ENCODE measurements around the gene NR1H3. TPM values are rescaled to one million over a fixed set of nuclear protein-coding genes. Genes with fewer than 3 reads are reported as not detected.

Gene NR1H3
- total RNA-seq, 6 donors from 2014 or later: 37.3 to 367 (median 49.2) TPM

DNA sequence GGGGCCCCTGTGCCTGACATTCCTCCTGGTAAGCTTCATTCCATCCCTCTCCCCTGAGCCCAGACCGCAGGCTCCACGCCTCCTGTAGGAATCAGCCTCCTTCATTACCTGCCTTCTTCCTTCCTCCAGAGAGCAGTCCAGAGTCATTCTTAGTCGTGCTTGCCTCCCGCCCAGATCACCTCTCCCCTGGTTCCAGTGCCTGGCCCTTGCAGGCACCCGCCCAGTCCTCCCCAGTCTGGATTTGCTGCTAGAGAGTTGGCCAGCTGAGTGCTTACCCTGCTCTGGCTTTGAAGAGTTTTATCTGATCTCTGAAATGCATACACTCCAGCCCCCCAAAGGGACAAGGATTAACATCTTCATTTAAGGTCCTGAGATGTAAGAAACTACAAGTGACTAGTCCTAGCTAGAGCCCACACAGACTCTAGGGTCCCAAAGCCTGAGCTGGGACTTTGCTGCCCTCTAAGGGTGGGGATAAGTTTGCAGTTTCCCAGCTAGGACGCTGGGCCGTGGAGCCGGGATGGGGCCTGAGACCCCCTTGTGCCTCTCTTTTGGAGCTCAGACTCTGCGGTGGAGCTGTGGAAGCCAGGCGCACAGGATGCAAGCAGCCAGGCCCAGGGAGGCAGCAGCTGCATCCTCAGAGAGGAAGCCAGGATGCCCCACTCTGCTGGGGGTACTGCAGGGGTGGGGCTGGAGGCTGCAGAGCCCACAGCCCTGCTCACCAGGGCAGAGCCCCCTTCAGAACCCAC is 1.6 kb downstream of the NR1H3 start:
- 44 to 52% methylated on average over 5 to 10 of the region's 10 CpGs for WGBS, 2 donors
- DNase-seq: peak in 1 of 2 donors; percentile 36
- Histone ChIP-seq H3K4me3 (peak overlapping the region in 2 of 4 donors; percentile 51 to 52), H3K36me3 (peaks cover 0 to 8% (median 4%) of the 10 kb centered on the region in 4 donors), H3K27me3 (no peaks in the 10 kb centered on the region), H3K9me3 (no peaks in the 10 kb centered on the region), H3K27ac (peak overlapping the region in 2 of 4 donors; percentile 83 to 86), H3K4me1 (peaks cover 38 to 51% (median 42%) of the 10 kb centered on the region in 4 donors)
- TF ChIP-seq EP300 (IDR thresholded peaks at IDR 0.05) (no peak), POLR2A (IDR thresholded peaks at IDR 0.05) (no peak), POLR2AphosphoS5 (IDR thresholded peaks at IDR 0.05) (no peak)
- TF ChIP-seq, protein P1, sequence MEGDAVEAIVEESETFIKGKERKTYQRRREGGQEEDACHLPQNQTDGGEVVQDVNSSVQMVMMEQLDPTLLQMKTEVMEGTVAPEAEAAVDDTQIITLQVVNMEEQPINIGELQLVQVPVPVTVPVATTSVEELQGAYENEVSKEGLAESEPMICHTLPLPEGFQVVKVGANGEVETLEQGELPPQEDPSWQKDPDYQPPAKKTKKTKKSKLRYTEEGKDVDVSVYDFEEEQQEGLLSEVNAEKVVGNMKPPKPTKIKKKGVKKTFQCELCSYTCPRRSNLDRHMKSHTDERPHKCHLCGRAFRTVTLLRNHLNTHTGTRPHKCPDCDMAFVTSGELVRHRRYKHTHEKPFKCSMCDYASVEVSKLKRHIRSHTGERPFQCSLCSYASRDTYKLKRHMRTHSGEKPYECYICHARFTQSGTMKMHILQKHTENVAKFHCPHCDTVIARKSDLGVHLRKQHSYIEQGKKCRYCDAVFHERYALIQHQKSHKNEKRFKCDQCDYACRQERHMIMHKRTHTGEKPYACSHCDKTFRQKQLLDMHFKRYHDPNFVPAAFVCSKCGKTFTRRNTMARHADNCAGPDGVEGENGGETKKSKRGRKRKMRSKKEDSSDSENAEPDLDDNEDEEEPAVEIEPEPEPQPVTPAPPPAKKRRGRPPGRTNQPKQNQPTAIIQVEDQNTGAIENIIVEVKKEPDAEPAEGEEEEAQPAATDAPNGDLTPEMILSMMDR (IDR thresholded peaks at IDR 0.05): peak in 5 of 6 experiments; percentile 37 to 67 (median 52)
- peak in 1 of 2 donors; percentile 49 for ATAC-seq (ENCODE audit: low FRiP score in 2 of 2)

DNA sequence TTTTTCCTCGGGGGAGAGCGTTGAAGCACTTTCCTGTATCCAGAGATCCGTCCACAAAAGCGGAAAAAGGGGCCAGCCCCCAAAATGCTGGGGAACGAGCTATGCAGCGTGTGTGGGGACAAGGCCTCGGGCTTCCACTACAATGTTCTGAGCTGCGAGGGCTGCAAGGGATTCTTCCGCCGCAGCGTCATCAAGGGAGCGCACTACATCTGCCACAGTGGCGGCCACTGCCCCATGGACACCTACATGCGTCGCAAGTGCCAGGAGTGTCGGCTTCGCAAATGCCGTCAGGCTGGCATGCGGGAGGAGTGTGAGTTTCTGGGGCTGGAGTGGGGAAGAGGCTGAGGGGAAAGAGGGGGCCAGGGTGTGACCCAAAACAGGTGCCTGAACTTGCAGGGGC is 2.6 kb downstream of the NR1H3 start:
- Histone ChIP-seq H3K27ac (no peak overlapping the region), H3K4me3 (peak overlapping the region in 1 of 4 donors; percentile 52), H3K9me3 (no peaks in the 10 kb centered on the region), H3K27me3 (no peaks in the 10 kb centered on the region), H3K36me3 (peaks cover 0 to 8% (median 4%) of the 10 kb centered on the region in 4 donors), H3K4me1 (peaks cover 29 to 48% (median 40%) of the 10 kb centered on the region in 4 donors)
- 83 to 92% methylated on average over 17 to 19 of the region's 19 CpGs for WGBS, 2 donors
- ATAC-seq (ENCODE audit: low FRiP score in 2 of 2) (no peak), DNase-seq (no peak)
- no peak for TF ChIP-seq POLR2AphosphoS5 (IDR thresholded peaks at IDR 0.05)
- no peak for TF ChIP-seq POLR2A (IDR thresholded peaks at IDR 0.05)
- no peak for TF ChIP-seq EP300 (IDR thresholded peaks at IDR 0.05)
- TF ChIP-seq, protein P1 (IDR thresholded peaks at IDR 0.05): no peak

DNA sequence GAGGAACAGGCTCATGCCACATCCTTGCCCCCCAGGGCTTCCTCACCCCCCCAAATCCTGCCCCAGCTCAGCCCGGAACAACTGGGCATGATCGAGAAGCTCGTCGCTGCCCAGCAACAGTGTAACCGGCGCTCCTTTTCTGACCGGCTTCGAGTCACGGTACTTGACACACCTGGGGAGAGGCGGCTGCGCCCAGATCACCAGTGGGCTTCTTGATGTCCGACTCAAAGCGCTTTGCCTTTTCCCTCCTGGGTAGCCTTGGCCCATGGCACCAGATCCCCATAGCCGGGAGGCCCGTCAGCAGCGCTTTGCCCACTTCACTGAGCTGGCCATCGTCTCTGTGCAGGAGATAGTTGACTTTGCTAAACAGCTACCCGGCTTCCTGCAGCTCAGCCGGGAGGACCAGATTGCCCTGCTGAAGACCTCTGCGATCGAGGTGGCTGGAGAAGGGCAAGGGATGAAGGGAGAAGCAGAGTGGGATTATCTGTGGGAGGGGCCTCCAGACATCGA is 3.5 kb downstream of the NR1H3 start:
- Histone ChIP-seq H3K27me3 (no peaks in the 10 kb centered on the region), H3K36me3 (peaks cover 0 to 8% (median 4%) of the 10 kb centered on the region in 4 donors), H3K4me3 (no peak overlapping the region), H3K9me3 (no peaks in the 10 kb centered on the region), H3K4me1 (peaks cover 22 to 43% (median 40%) of the 10 kb centered on the region in 4 donors), H3K27ac (no peak overlapping the region)
- TF ChIP-seq, protein P1 (IDR thresholded peaks at IDR 0.05): no peak
- TF ChIP-seq POLR2AphosphoS5 (IDR thresholded peaks at IDR 0.05) (no peak), EP300 (IDR thresholded peaks at IDR 0.05) (no peak), POLR2A (IDR thresholded peaks at IDR 0.05) (no peak)
- DNase-seq (peak in 1 of 2 donors; percentile 50), ATAC-seq (ENCODE audit: low FRiP score in 2 of 2) (no peak)
- WGBS, 2 donors: 82% methylated on average over 21 to 22 of the region's 22 CpGs

DNA sequence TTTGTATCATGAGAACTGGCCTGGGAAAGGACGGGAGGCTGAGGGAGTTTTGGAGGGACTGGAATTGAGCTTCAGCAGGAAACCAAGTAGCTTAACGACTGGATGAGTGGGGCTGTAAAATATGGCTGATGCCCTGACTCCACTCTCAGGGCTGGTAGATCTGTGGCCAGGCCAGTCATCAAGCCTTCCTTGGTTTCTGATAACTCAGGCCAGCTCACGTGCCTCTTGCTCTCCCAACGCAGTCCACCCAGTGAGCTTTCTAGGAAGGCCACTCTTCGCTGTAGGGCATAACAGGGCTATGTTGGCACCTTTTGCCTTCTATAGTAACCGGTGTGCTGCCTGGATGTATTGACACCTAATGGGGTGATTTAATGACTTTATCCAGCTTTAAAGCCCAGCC is 6.3 kb downstream of the NR1H3 start:
- no peaks in the 10 kb centered on the region for H3K9me3 ChIP-seq
- DNase-seq (no peak), ATAC-seq (ENCODE audit: low FRiP score in 2 of 2) (no peak)
- peaks cover 22 to 35% (median 31%) of the 10 kb centered on the region in 4 donors for H3K4me1 ChIP-seq
- 93 to 94% methylated on average over 6 of the region's 6 CpGs for WGBS, 2 donors
- TF ChIP-seq POLR2A (IDR thresholded peaks at IDR 0.05) (no peak), POLR2AphosphoS5 (IDR thresholded peaks at IDR 0.05) (no peak), EP300 (IDR thresholded peaks at IDR 0.05) (no peak)
- TF ChIP-seq, protein P1 (IDR thresholded peaks at IDR 0.05): no peak
- H3K36me3 ChIP-seq: peaks cover 0 to 8% (median 4%) of the 10 kb centered on the region in 4 donors
- no peaks in the 10 kb centered on the region for H3K27me3 ChIP-seq
- no peak overlapping the region for H3K4me3 ChIP-seq
- H3K27ac ChIP-seq: no peak overlapping the region

Measured in upper lobe of left lung (tissue), 6 donors.